Retinal pigment epithelial cell (primary cell): ENCODE measurements around the gene PIM1.

Experiments
- DNase-seq: peaks from one replicate; pipeline ENCODE4 v3.0.0-alpha.2; 2010; ENCODE audit warnings: low read depth
- H3K4me3 ChIP-seq: 2 replicates; pipeline ENCODE4 v1.5.1; 2011; ENCODE audit warnings: mild to moderate bottlenecking, low read length, control low read depth, moderate library complexity
- TF ChIP-seq, protein P1 (sequence below): conservative IDR thresholded peaks from 2 replicates; pipeline ENCODE4 v1.5.1; 2011; ENCODE audit warnings: low read depth, low read length, control low read depth, inconsistent platforms

PIM1 gene

GRCh38 chr6:37172912-37173492 lies 3.0 kb downstream of the PIM1 start:
- TF ChIP-seq, protein P1, sequence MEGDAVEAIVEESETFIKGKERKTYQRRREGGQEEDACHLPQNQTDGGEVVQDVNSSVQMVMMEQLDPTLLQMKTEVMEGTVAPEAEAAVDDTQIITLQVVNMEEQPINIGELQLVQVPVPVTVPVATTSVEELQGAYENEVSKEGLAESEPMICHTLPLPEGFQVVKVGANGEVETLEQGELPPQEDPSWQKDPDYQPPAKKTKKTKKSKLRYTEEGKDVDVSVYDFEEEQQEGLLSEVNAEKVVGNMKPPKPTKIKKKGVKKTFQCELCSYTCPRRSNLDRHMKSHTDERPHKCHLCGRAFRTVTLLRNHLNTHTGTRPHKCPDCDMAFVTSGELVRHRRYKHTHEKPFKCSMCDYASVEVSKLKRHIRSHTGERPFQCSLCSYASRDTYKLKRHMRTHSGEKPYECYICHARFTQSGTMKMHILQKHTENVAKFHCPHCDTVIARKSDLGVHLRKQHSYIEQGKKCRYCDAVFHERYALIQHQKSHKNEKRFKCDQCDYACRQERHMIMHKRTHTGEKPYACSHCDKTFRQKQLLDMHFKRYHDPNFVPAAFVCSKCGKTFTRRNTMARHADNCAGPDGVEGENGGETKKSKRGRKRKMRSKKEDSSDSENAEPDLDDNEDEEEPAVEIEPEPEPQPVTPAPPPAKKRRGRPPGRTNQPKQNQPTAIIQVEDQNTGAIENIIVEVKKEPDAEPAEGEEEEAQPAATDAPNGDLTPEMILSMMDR = no peak
- peak overlapping the region; percentile 87 for H3K4me3 ChIP-seq
- DNase-seq = no peak

DNA sequence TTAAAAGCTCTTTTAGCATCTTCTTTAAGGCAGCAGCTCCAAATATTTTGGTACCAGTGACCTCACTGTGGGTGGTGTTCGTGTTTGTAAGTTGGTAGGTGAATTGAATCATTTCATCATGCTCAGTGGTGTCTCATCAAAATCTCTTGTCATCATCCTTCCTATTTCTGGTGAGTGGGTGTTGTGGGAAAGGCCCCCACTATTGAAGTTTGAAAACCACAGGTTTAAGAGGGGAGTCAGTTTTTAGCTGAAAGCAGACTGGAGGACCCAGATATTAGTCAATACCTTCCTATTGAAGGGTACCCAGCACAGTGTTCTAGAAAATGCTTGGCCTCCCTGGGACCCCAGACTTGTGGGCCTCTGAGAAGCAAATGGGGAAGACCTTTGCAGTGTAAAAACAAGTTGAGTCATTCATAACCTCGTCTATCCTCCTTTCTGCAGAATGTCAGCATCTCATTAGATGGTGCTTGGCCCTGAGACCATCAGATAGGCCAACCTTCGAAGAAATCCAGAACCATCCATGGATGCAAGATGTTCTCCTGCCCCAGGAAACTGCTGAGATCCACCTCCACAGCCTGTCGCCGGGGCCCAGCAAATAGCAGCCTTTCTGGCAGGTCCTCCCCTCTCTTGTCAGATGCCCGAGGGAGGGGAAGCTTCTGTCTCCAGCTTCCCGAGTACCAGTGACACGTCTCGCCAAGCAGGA lies 3.7 kb downstream of the PIM1 start:
- no peak for DNase-seq
- H3K4me3 ChIP-seq = no peak overlapping the region
- TF ChIP-seq, protein P1 = no peak

- TF ChIP-seq, protein P1 = no peak
- no peak overlapping the region for H3K4me3 ChIP-seq
- DNase-seq = no peak
These were observed 4.2 kb downstream of the PIM1 start for GRCh38 chr6:37174196-37174514.

DNA sequence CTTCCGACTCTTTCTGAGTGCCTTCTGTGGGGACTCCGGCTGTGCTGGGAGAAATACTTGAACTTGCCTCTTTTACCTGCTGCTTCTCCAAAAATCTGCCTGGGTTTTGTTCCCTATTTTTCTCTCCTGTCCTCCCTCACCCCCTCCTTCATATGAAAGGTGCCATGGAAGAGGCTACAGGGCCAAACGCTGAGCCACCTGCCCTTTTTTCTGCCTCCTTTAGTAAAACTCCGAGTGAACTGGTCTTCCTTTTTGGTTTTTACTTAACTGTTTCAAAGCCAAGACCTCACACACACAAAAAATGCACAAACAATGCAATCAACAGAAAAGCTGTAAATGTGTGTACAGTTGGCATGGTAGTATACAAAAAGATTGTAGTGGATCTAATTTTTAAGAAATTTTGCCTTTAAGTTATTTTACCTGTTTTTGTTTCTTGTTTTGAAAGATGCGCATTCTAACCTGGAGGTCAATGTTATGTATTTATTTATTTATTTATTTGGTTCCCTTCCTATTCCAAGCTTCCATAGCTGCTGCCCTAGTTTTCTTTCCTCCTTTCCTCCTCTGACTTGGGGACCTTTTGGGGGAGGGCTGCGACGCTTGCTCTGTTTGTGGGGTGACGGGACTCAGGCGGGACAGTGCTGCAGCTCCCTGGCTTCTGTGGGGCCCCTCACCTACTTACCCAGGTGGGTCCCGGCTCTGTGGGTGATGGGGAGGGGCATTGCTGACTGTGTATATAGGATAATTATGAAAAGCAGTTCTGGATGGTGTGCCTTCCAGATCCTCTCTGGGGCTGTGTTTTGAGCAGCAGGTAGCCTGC lies 4.8 kb downstream of the PIM1 start:
- TF ChIP-seq, protein P1 = no peak
- H3K4me3 ChIP-seq = no peak overlapping the region
- DNase-seq = no peak

GRCh38 chr6:37175332-37176267 lies 5.6 kb downstream of the PIM1 start:
- no peak overlapping the region for H3K4me3 ChIP-seq
- no peak for DNase-seq
- TF ChIP-seq, protein P1 = no peak

DNA sequence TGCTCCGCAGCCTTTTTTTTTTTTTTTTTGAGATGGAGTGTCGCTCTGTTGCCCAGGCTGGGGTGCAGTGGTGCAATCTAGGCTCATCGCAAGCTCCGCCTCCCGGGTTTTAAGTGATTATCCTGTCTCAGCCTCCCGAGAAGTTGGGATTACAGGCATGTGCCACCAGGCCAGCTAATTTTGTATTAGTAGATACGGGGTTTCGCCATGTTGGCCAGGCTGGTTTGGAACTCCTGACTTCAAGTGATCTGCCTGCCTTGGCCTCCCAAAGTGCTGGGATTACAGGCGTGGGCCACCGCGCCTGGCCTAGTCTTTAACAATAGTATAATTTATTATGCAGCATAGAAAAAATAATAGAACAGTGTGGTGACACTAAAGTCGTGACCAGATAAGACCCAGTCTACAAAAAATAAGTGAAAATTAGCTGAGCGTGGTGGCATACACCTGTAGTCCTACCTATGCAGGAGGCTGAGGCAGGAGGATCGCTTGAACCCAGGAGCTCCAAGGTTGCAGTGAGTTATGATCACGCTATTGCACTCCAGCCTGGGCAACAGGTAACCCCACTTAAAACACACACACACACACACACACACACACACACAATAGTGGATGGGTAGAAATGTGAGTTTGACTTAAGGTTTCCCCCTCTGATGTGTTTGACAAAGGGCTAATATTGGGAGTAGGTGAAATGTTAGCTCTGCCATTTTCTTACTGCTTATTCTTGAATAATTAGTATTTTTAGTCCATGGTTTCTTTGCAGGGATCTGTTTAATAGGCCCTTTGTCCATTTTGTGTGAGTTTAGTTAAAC lies 6.5 kb downstream of the PIM1 start:
- DNase-seq = no peak
- TF ChIP-seq, protein P1 = no peak
- H3K4me3 ChIP-seq = no peak overlapping the region
